DOHH2 (cell line): ENCODE data around the gene LRRC42.

Source experiments
- H3F3A ChIP-seq: fragments of 200-600 bp; sonication (generic), shearing (Covaris generic); 2 replicates; pipeline ENCODE4 v1.6.0; 2016; ENCODE audit warnings: antibody characterized with exemption, mild to moderate bottlenecking; ENCODE audit not compliant: control insufficient read depth, insufficient read depth
- H3K27ac ChIP-seq: fragments of 200-600 bp; sonication (generic); 2 replicates; pipeline ENCODE4 v1.5.1; 2014; ENCODE audit warnings: low read depth, mild to moderate bottlenecking, low read length, moderate library complexity
- H3K27me3 ChIP-seq: fragments of 200-600 bp; sonication (generic); 2 replicates; pipeline ENCODE4 v1.6.1; 2014; ENCODE audit warnings: mild to moderate bottlenecking, low read length, mixed read lengths; ENCODE audit not compliant: control insufficient read depth
- H3K36me3 ChIP-seq: fragments of 200-600 bp; sonication (generic); 2 replicates; pipeline ENCODE4 v1.6.1; 2014; ENCODE audit warnings: mild to moderate bottlenecking, low read length, moderate library complexity, mixed read lengths; ENCODE audit not compliant: control insufficient read depth
- H3K4me1 ChIP-seq: fragments of 200-600 bp; sonication (generic); 2 replicates; pipeline ENCODE4 v1.6.1; 2014; ENCODE audit warnings: mild to moderate bottlenecking, low read length, mixed read lengths; ENCODE audit not compliant: control insufficient read depth
- H3K4me2 ChIP-seq: fragments of 200-600 bp; sonication (generic); 2 replicates; pipeline ENCODE4 v1.6.0; 2014; ENCODE audit warnings: mild to moderate bottlenecking, low read length, moderate library complexity
- H3K4me3 ChIP-seq: fragments of 200-600 bp; sonication (generic); 2 replicates; pipeline ENCODE4 v1.5.1; 2014; ENCODE audit warnings: mild to moderate bottlenecking, low read length, mixed read lengths
- H3K79me2 ChIP-seq: fragments of 200-600 bp; sonication (generic); 2 replicates; pipeline ENCODE4 v1.6.1; 2014; ENCODE audit warnings: mild to moderate bottlenecking, low read length, mixed read lengths; ENCODE audit not compliant: control insufficient read depth
- H3K9me2 ChIP-seq: fragments of 200-600 bp; sonication (generic); replicated peaks from 2 replicates; pipeline ENCODE4 v1.6.1; 2014; ENCODE audit warnings: mild to moderate bottlenecking, low read length, mixed read lengths; ENCODE audit not compliant: control insufficient read depth
- H3K9me3 ChIP-seq: fragments of 200-600 bp; sonication (generic); 2 replicates; pipeline ENCODE4 v1.6.1; 2014; ENCODE audit warnings: antibody characterized with exemption, low read length, mixed read lengths; ENCODE audit not compliant: control insufficient read depth, insufficient read depth
- H4K20me1 ChIP-seq: fragments of 200-600 bp; sonication (generic); 2 replicates; pipeline ENCODE4 v1.6.0; 2014; ENCODE audit warnings: low read depth, mild to moderate bottlenecking, antibody characterized with exemption, low read length, moderate library complexity; ENCODE audit not compliant: control insufficient read depth, insufficient read depth
- CTCF ChIP-seq: fragments of 200-600 bp; sonication (generic); IDR thresholded peaks from one replicate; pipeline ENCODE4 v1.5.1; 2014; ENCODE audit warnings: antibody characterized with exemption, mild to moderate bottlenecking, low read depth, low read length; ENCODE audit not compliant: poor library complexity, severe bottlenecking
- EZH2phosphoT487 ChIP-seq: fragments of 200-600 bp; sonication (generic); IDR thresholded peaks from 2 replicates; pipeline ENCODE4 v1.6.1; 2017; ENCODE audit warnings: borderline replicate concordance, mild to moderate bottlenecking, antibody characterized with exemption, low read length, moderate library complexity, mixed read lengths

Gene LRRC42

GRCh38 chr1:54016343-54017282 lies 70.5 kb downstream of the LRRC42 start:
- Histone ChIP-seq H3F3A (no peaks in the 10 kb centered on the region), H3K4me3 (no peak overlapping the region), H3K36me3 (no peaks in the 10 kb centered on the region), H3K4me1 (no peaks in the 10 kb centered on the region), H3K79me2 (no peaks in the 10 kb centered on the region), H3K27me3 (no peaks in the 10 kb centered on the region; the same call in 1 of the 2 replicates), H4K20me1 (no peaks in the 10 kb centered on the region), H3K9me3 (no peaks in the 10 kb centered on the region), H3K4me2 (no peak overlapping the region), H3K27ac (no peak overlapping the region), H3K9me2 (no peaks in the 10 kb centered on the region)
- TF ChIP-seq EZH2phosphoT487 (no peak), CTCF (no peak)
